Stomach (tissue), 9 donors: ENCODE data around the gene MKLN1. TPM values are rescaled to one million over a fixed set of nuclear protein-coding genes. Genes with fewer than 3 reads are reported as not detected.

Experiments used
- DNase-seq, 2 donors: peaks; one replicate each; pipeline versions ENCODE4 v3.0.0 to v3.0.0-alpha.2; 2013 to 2019
- H3K27ac ChIP-seq, 5 donors: fragments of 200-600 bp in 4 of 5; sonication (generic) in 4 of 5; one replicate each; pipeline ENCODE4 v1.5.1; 2013 to 2019; ENCODE audit warnings: mild to moderate bottlenecking in 1 of 5, moderate library complexity in 1 of 5
- H3K27me3 ChIP-seq, 3 donors: fragments of 200-600 bp; sonication (generic); one replicate each; pipeline ENCODE4 v1.5.1; 2017 to 2019; ENCODE audit warnings: mixed run types in 1 of 3
- H3K36me3 ChIP-seq, 4 donors: fragments of 200-600 bp; sonication (generic); 1 replicate in 3 of 4; 2 replicates in 1 of 4; pipeline ENCODE4 v1.5.1; 2016 to 2019
- H3K4me1 ChIP-seq, 4 donors: fragments of 200-600 bp; sonication (generic); one replicate each; pipeline ENCODE4 v1.5.1; 2016 to 2019
- H3K4me3 ChIP-seq, 4 donors: fragments of 200-600 bp; sonication (generic) in 3 of 4; one replicate each; pipeline ENCODE4 v1.5.1; 2016 to 2019; ENCODE audit warnings: mild to moderate bottlenecking in 1 of 4
- H3K9me3 ChIP-seq, 4 donors: fragments of 200-600 bp; sonication (generic); one replicate each; pipeline ENCODE4 v1.5.1; 2016 to 2019
- CTCF ChIP-seq, 7 experiments: fragments of 450-650 bp in 4 of 7; fragments of 200-600 bp in 3 of 7; sonication (generic) in 3 of 7; IDR thresholded peaks; one replicate each; pipeline ENCODE4 v1.5.1; 2016 to 2019; ENCODE audit warnings: antibody characterized with exemption in 7 of 7, control low read depth in 2 of 7, mild to moderate bottlenecking in 1 of 7
- EP300 ChIP-seq: sonication (generic); formaldehyde crosslinking; IDR thresholded peaks from one replicate; pipeline ENCODE4 v1.6.1; 2017; ENCODE audit warnings: antibody characterized with exemption
- POLR2A ChIP-seq, 4 donors: fragments of 450-650 bp; IDR thresholded peaks; one replicate each; pipeline ENCODE4 v1.6.1; 2016; ENCODE audit warnings: antibody characterized with exemption in 4 of 4, control low read depth in 2 of 4, mild to moderate bottlenecking in 1 of 4, moderate library complexity in 1 of 4
- POLR2AphosphoS5 ChIP-seq, 3 donors: sonication (generic); formaldehyde crosslinking; IDR thresholded peaks; one replicate each; pipeline ENCODE4 v1.6.1; 2016; ENCODE audit warnings: antibody characterized with exemption in 3 of 3
- WGBS, 5 donors: extraction: QIAGEN DNeasy Blood & Tissue Kit in 3 of 5; methylation state at CpG; one replicate each; pipeline versions ENCODE4 v1.1.5 to v1.1.7; 2013 to 2018; 5-methylcytosine and 5-hydroxymethylcytosine counted together
- intact Hi-C: fragments of 100-400 bp; cut with DNase I; formaldehyde crosslinking; loops from one replicate; pipeline ENCODE4 v1.15.1; 2023; ENCODE audit warnings: low total_unique reads
- polyA plus RNA-seq, 3 donors: library from polyadenylated mRNA; stranded (reverse); fragments of 200-250 nt; gene quantifications; one replicate each; pipeline ENCODE4 v1.2.3, GENCODE V29; 2013
- total RNA-seq, 5 donors: library from RNA; depleted of rRNA; stranded (reverse); fragments of >200 nt; gene quantifications; one replicate each; pipeline versions ENCODE4 v1.1.0 to v1.2.3, GENCODE V29; 2014 to 2016
- donor health status: healthy with polysubstance abuse.
- donor health status: Bipolar disorder and iron deficiency.
- donor health status: healthy.

The MKLN1 gene
- total and polyA plus RNA-seq, 8 donors, result 9.4 to 147 (median 30.8) TPM

GRCh38 chr7:131482800-131483199 lies 155.1 kb downstream of the MKLN1 start:
- 96 to 100% (median 98%) methylated on average over 2 of the region's 2 CpGs for WGBS, 5 donors
- Histone ChIP-seq H3K27ac (no peak overlapping the region), H3K36me3 (peaks cover 0 to 25% (median 11%) of the 10 kb centered on the region in 4 donors), H3K27me3 (no peaks in the 10 kb centered on the region), H3K4me1 (peaks cover 8 to 36% (median 25%) of the 10 kb centered on the region in 4 donors), H3K9me3 (no peaks in the 10 kb centered on the region), H3K4me3 (no peak overlapping the region)
- intact Hi-C loops, result no loop called here
- no peak for DNase-seq
- no peak for TF ChIP-seq POLR2A (IDR thresholded peaks at IDR 0.05)
- no peak for TF ChIP-seq CTCF (IDR thresholded peaks at IDR 0.05)
- TF ChIP-seq POLR2AphosphoS5 (IDR thresholded peaks at IDR 0.05), result no peak
- no peak for TF ChIP-seq EP300

GRCh38 chr7:131483586-131483985 lies 155.9 kb downstream of the MKLN1 start:
- Histone ChIP-seq H3K4me3 (no peak overlapping the region), H3K4me1 (peaks cover 8 to 36% (median 23%) of the 10 kb centered on the region in 4 donors), H3K36me3 (peaks cover 0 to 30% (median 13%) of the 10 kb centered on the region in 4 donors), H3K27me3 (no peaks in the 10 kb centered on the region), H3K9me3 (no peaks in the 10 kb centered on the region), H3K27ac (no peak overlapping the region)
- TF ChIP-seq POLR2A (IDR thresholded peaks at IDR 0.05) (no peak), POLR2AphosphoS5 (IDR thresholded peaks at IDR 0.05) (no peak), CTCF (IDR thresholded peaks at IDR 0.05) (no peak), EP300 (no peak)
- intact Hi-C loops, result no loop called here
- 92 to 98% (median 93%) methylated on average over 2 of the region's 2 CpGs for WGBS, 5 donors
- DNase-seq, result no peak

- Histone ChIP-seq H3K36me3 (peaks cover 0 to 23% (median 12%) of the 10 kb centered on the region in 4 donors), H3K4me3 (no peak overlapping the region), H3K27ac (no peak overlapping the region), H3K9me3 (no peaks in the 10 kb centered on the region), H3K4me1 (peaks cover 0 to 9% (median 3%) of the 10 kb centered on the region in 4 donors), H3K27me3 (no peaks in the 10 kb centered on the region)
- WGBS, 5 donors, result 82 to 90% (median 83%) methylated on average over 2 of the region's 2 CpGs
- DNase-seq, result no peak
- TF ChIP-seq POLR2AphosphoS5 (IDR thresholded peaks at IDR 0.05), result no peak
- no peak for TF ChIP-seq CTCF (IDR thresholded peaks at IDR 0.05)
- intact Hi-C loops, result no loop called here
Measured at GRCh38 chr7:131486346-131486745, 158.7 kb downstream of the MKLN1 start.

GRCh38 chr7:131487217-131487616 lies 159.5 kb downstream of the MKLN1 start:
- H3K27me3 ChIP-seq, result no peaks in the 10 kb centered on the region
- H3K4me1 ChIP-seq, result peaks cover 0 to 9% (median 2%) of the 10 kb centered on the region in 4 donors
- peaks cover 0 to 23% (median 12%) of the 10 kb centered on the region in 4 donors for H3K36me3 ChIP-seq
- TF ChIP-seq EP300, result no peak
- TF ChIP-seq CTCF (IDR thresholded peaks at IDR 0.05), result no peak
- no peak for TF ChIP-seq POLR2A (IDR thresholded peaks at IDR 0.05)
- no peak for TF ChIP-seq POLR2AphosphoS5 (IDR thresholded peaks at IDR 0.05)
- H3K9me3 ChIP-seq, result no peaks in the 10 kb centered on the region
- intact Hi-C loops, result no loop called here
- H3K4me3 ChIP-seq, result no peak overlapping the region
- no peak overlapping the region for H3K27ac ChIP-seq
- no peak for DNase-seq
- 21 to 38% (median 32%) methylated on average over 1 of the region's 1 CpG for WGBS, 5 donors
